Stomach smooth muscle (tissue), 2 donors: ENCODE measurements around the gene KCNJ10.

Experiments
- H3K27ac ChIP-seq: one replicate; pipeline ENCODE4 v1.7.0; 2013; ENCODE audit warnings: mild to moderate bottlenecking, low read length, inconsistent platforms
- H3K27me3 ChIP-seq, 2 donors: one replicate each; pipeline ENCODE4 v1.7.0; 2013; ENCODE audit warnings: low read length in 2 of 2; ENCODE audit not compliant: insufficient read depth in 2 of 2, control insufficient read depth in 1 of 2
- H3K36me3 ChIP-seq, 2 donors: one replicate each; pipeline ENCODE4 v1.7.0; 2013; ENCODE audit warnings: low read length in 2 of 2; ENCODE audit not compliant: control insufficient read depth in 2 of 2, insufficient read depth in 2 of 2
- H3K4me1 ChIP-seq: one replicate; pipeline ENCODE4 v1.7.0; 2013; ENCODE audit warnings: low read length; ENCODE audit not compliant: control insufficient read depth, insufficient read depth
- H3K4me3 ChIP-seq, 2 donors: one replicate each; pipeline ENCODE4 v1.7.0; 2013; ENCODE audit warnings: low read length in 2 of 2
- H3K9ac ChIP-seq, 2 donors: one replicate each; pipeline ENCODE4 v1.7.0; 2013; ENCODE audit warnings: low read length in 2 of 2, mild to moderate bottlenecking in 1 of 2
- H3K9me3 ChIP-seq, 2 donors: one replicate each; pipeline ENCODE4 v1.7.0; 2013; ENCODE audit warnings: low read length in 2 of 2; ENCODE audit not compliant: control insufficient read depth in 2 of 2
- donor health status: healthy.
- donor health status: Pancreatic carcinoma.

KCNJ10 gene

GRCh38 chr1:160004001-160004400, 66.0 kb downstream of the KCNJ10 start:
- no peaks in the 10 kb centered on the region for H3K36me3 ChIP-seq
- no peak overlapping the region for H3K4me3 ChIP-seq
- H3K27ac ChIP-seq, result no peak overlapping the region
- no peaks in the 10 kb centered on the region for H3K9me3 ChIP-seq
- no peaks in the 10 kb centered on the region for H3K4me1 ChIP-seq
- H3K27me3 ChIP-seq, result peaks cover 2 to 5% of the 10 kb centered on the region in 2 donors
- no peak overlapping the region for H3K9ac ChIP-seq

GRCh38 chr1:160001440-160001839, 68.5 kb downstream of the KCNJ10 start:
- H3K27me3 ChIP-seq, result peaks cover 2 to 5% of the 10 kb centered on the region in 2 donors
- H3K36me3 ChIP-seq, result no peaks in the 10 kb centered on the region
- H3K4me1 ChIP-seq, result no peaks in the 10 kb centered on the region
- no peak overlapping the region for H3K27ac ChIP-seq
- no peak overlapping the region for H3K9ac ChIP-seq
- no peaks in the 10 kb centered on the region for H3K9me3 ChIP-seq
- no peak overlapping the region for H3K4me3 ChIP-seq

GRCh38 chr1:159999204-159999603, 70.8 kb downstream of the KCNJ10 start:
- Histone ChIP-seq H3K9me3 (no peaks in the 10 kb centered on the region), H3K27ac (no peak overlapping the region), H3K36me3 (no peaks in the 10 kb centered on the region), H3K9ac (no peak overlapping the region), H3K4me1 (no peaks in the 10 kb centered on the region), H3K27me3 (peaks cover 0 to 2% of the 10 kb centered on the region in 2 donors), H3K4me3 (no peak overlapping the region)

GRCh38 chr1:159996653-159997052, 73.3 kb downstream of the KCNJ10 start:
- H3K27ac ChIP-seq, result no peak overlapping the region

GRCh38 chr1:159994896-159995295, 75.1 kb downstream of the KCNJ10 start:
- Histone ChIP-seq H3K9me3 (no peaks in the 10 kb centered on the region), H3K9ac (no peak overlapping the region), H3K27ac (no peak overlapping the region), H3K36me3 (no peaks in the 10 kb centered on the region), H3K4me3 (no peak overlapping the region), H3K27me3 (no peaks in the 10 kb centered on the region), H3K4me1 (no peaks in the 10 kb centered on the region)

More at GRCh38 chr1:159996653-159997052, 73.3 kb downstream of the KCNJ10 start:
- peaks cover 0 to 2% of the 10 kb centered on the region in 2 donors for H3K27me3 ChIP-seq
- H3K4me1 ChIP-seq, result no peaks in the 10 kb centered on the region
- H3K9me3 ChIP-seq, result no peaks in the 10 kb centered on the region
- no peak overlapping the region for H3K9ac ChIP-seq
- H3K36me3 ChIP-seq, result no peaks in the 10 kb centered on the region
- no peak overlapping the region for H3K4me3 ChIP-seq

- Histone ChIP-seq H3K27me3 (no peaks in the 10 kb centered on the region), H3K9ac (no peak overlapping the region), H3K36me3 (no peaks in the 10 kb centered on the region), H3K4me1 (no peaks in the 10 kb centered on the region), H3K4me3 (no peak overlapping the region), H3K9me3 (no peaks in the 10 kb centered on the region), H3K27ac (no peak overlapping the region)
These were observed 76.0 kb downstream of the KCNJ10 start for GRCh38 chr1:159993911-159994310.

GRCh38 chr1:159992161-159992560, 77.8 kb downstream of the KCNJ10 start:
- peaks cover 0 to 5% of the 10 kb centered on the region in 2 donors for H3K27me3 ChIP-seq
- H3K9me3 ChIP-seq, result no peaks in the 10 kb centered on the region
- H3K36me3 ChIP-seq, result no peaks in the 10 kb centered on the region
- H3K4me1 ChIP-seq, result no peaks in the 10 kb centered on the region
- no peak overlapping the region for H3K27ac ChIP-seq
- H3K9ac ChIP-seq, result no peak overlapping the region
- no peak overlapping the region for H3K4me3 ChIP-seq

GRCh38 chr1:159991513-159991912, 78.4 kb downstream of the KCNJ10 start:
- H3K27me3 ChIP-seq, result peaks cover 0 to 5% of the 10 kb centered on the region in 2 donors
- H3K9ac ChIP-seq, result no peak overlapping the region
- no peak overlapping the region for H3K4me3 ChIP-seq
- H3K27ac ChIP-seq, result no peak overlapping the region
- H3K9me3 ChIP-seq, result no peaks in the 10 kb centered on the region
- H3K4me1 ChIP-seq, result no peaks in the 10 kb centered on the region
- H3K36me3 ChIP-seq, result no peaks in the 10 kb centered on the region

- Histone ChIP-seq H3K9ac (no peak overlapping the region), H3K27ac (no peak overlapping the region), H3K4me1 (no peaks in the 10 kb centered on the region), H3K4me3 (no peak overlapping the region), H3K27me3 (peaks cover 0 to 5% of the 10 kb centered on the region in 2 donors), H3K9me3 (no peaks in the 10 kb centered on the region), H3K36me3 (no peaks in the 10 kb centered on the region)
These were observed 80.0 kb downstream of the KCNJ10 start for GRCh38 chr1:159990005-159990404.

GRCh38 chr1:159989581-159989980, 80.4 kb downstream of the KCNJ10 start:
- Histone ChIP-seq H3K9me3 (no peaks in the 10 kb centered on the region), H3K27me3 (peaks cover 0 to 5% of the 10 kb centered on the region in 2 donors), H3K4me3 (no peak overlapping the region), H3K4me1 (no peaks in the 10 kb centered on the region), H3K27ac (no peak overlapping the region), H3K36me3 (no peaks in the 10 kb centered on the region), H3K9ac (no peak overlapping the region)

- no peaks in the 10 kb centered on the region for H3K4me1 ChIP-seq
- no peak overlapping the region for H3K27ac ChIP-seq
- H3K36me3 ChIP-seq, result no peaks in the 10 kb centered on the region
- no peak overlapping the region for H3K4me3 ChIP-seq
- no peak overlapping the region for H3K9ac ChIP-seq
- H3K27me3 ChIP-seq, result peaks cover 3 to 5% of the 10 kb centered on the region in 2 donors
- H3K9me3 ChIP-seq, result no peaks in the 10 kb centered on the region
These were observed 82.0 kb downstream of the KCNJ10 start for GRCh38 chr1:159988006-159988405.
